K562 (cell line): ENCODE data around the gene CRYBB1. TPM values are rescaled to one million over a fixed set of nuclear protein-coding genes. Genes with fewer than 3 reads are reported as not detected.

Experiments
- CCNT2 ChIP-seq: IDR thresholded peaks from 2 replicates; pipeline ENCODE4 v1.6.1; 2011; ENCODE audit warnings: borderline replicate concordance, low read depth, mild to moderate bottlenecking, moderate library complexity, mixed read lengths, low read length; ENCODE audit not compliant: insufficient read length; ENCODE audit errors: extremely low read depth
- CHD1 ChIP-seq: fragments of 200-600 bp; sonication (generic); IDR thresholded peaks from one replicate; pipeline ENCODE4 v1.6.1; 2012; ENCODE audit warnings: mild to moderate bottlenecking, moderate library complexity, low read length, inconsistent platforms
- ELK1 ChIP-seq: sonication (generic); formaldehyde crosslinking; IDR thresholded peaks from 2 replicates; pipeline ENCODE4 v1.8.1; 2022; ENCODE audit warnings: missing genetic modification reagents
- ETV5 ChIP-seq: sonication (generic); formaldehyde crosslinking; IDR thresholded peaks from 2 replicates; pipeline ENCODE4 v1.4.0; 2020; ENCODE audit warnings: low read depth, mild to moderate bottlenecking, missing genetic modification reagents
- GMEB1 ChIP-seq: fragments of 250-450 bp; sonication (Bioruptor Pico); IDR thresholded peaks from 2 replicates; pipeline ENCODE4 v1.4.0; 2020; ENCODE audit warnings: mild to moderate bottlenecking
- HEY1 ChIP-seq: fragments of 250-450 bp; sonication (Bioruptor Pico); IDR thresholded peaks from 2 replicates; pipeline ENCODE4 v1.5.0; 2020; ENCODE audit warnings: mild to moderate bottlenecking, moderate library complexity, borderline replicate concordance
- JUNB ChIP-seq: fragments of 450-650 bp; formaldehyde crosslinking; conservative IDR thresholded peaks from 2 replicates; pipeline ENCODE4 v1.4.0; 2020; ENCODE audit warnings: mild to moderate bottlenecking
- MCM2 ChIP-seq: fragments of 450-650 bp; IDR thresholded peaks from 2 replicates; pipeline ENCODE4 v1.6.1; 2017; ENCODE audit warnings: low read depth, mild to moderate bottlenecking
- MECOM ChIP-seq: fragments of 250-450 bp; sonication (Bioruptor Pico); IDR thresholded peaks from 2 replicates; pipeline ENCODE4 v1.8.0; 2022; ENCODE audit warnings: inconsistent platforms
- PHF21A ChIP-seq: fragments of 450-650 bp; IDR thresholded peaks from 2 replicates; pipeline ENCODE4 v1.6.1; 2017; ENCODE audit warnings: low read depth, borderline replicate concordance
- RFX7 ChIP-seq: fragments of 250-450 bp; sonication (Bioruptor Pico); IDR thresholded peaks from 2 replicates; pipeline ENCODE4 v1.5.1; 2021; ENCODE audit warnings: mild to moderate bottlenecking
- TEAD4 ChIP-seq, 2 experiments: sonication (generic) in 1 of 2; formaldehyde crosslinking in 1 of 2; IDR thresholded peaks; 2 replicates each; pipeline versions ENCODE4 v1.6.1 to v1.8.0; 2012 to 2022; ENCODE audit warnings: borderline replicate concordance in 1 of 2, inconsistent platforms in 1 of 2, low read length in 1 of 2, mild to moderate bottlenecking in 1 of 2, missing genetic modification reagents in 1 of 2
- TFAM ChIP-seq: fragments of 250-450 bp; sonication (Bioruptor Pico); conservative IDR thresholded peaks from 2 replicates; pipeline ENCODE4 v1.5.0; 2021; ENCODE audit warnings: mild to moderate bottlenecking, moderate library complexity
- ZBTB11 ChIP-seq, 3 experiments: fragments of 200-800 bp in 1 of 3; fragments of 250-450 bp in 1 of 3; fragments of 450-650 bp in 1 of 3; sonication (Bioruptor Pico) in 1 of 3; sonication (Bioruptor generic) in 1 of 3; formaldehyde crosslinking in 1 of 3; IDR thresholded peaks; 2 replicates each; pipeline versions ENCODE4 v1.6.1 to v1.8.0; 2016 to 2022; ENCODE audit warnings: mild to moderate bottlenecking in 2 of 3, missing genetic modification characterization in 2 of 3, missing compliant biosample characterization in 1 of 3, moderate library complexity in 1 of 3
- ZNF445 ChIP-seq: fragments of 250-450 bp; sonication (Bioruptor Pico); IDR thresholded peaks from 2 replicates; pipeline ENCODE4 v1.4.0; 2020; ENCODE audit warnings: low read depth, mild to moderate bottlenecking, moderate library complexity
- ZNF586 ChIP-seq: fragments of 450-650 bp; formaldehyde crosslinking; conservative IDR thresholded peaks from 2 replicates; pipeline ENCODE4 v1.4.0; 2020; ENCODE audit warnings: mild to moderate bottlenecking, moderate library complexity
- ZNF76 ChIP-seq: fragments of 250-450 bp; sonication (Bioruptor Pico); IDR thresholded peaks from 2 replicates; pipeline ENCODE4 v1.4.0; 2020; ENCODE audit warnings: mild to moderate bottlenecking, moderate library complexity, borderline replicate concordance
- ZNF764 ChIP-seq: fragments of 250-450 bp; sonication (Bioruptor Pico); IDR thresholded peaks from 2 replicates; pipeline ENCODE4 v1.4.0; 2020; ENCODE audit warnings: low read depth, mild to moderate bottlenecking, moderate library complexity
- ZNF766 ChIP-seq: fragments of 200-800 bp; sonication (Bioruptor generic); conservative IDR thresholded peaks from 2 replicates; pipeline ENCODE4 v1.6.1; 2016; ENCODE audit warnings: missing genetic modification characterization, missing compliant biosample characterization
- polyA plus RNA-seq, 8 experiments: library from polyadenylated mRNA; depleted of rRNA in 4 of 8; stranded (reverse) in 5 of 8; unstranded in 3 of 8; fragments of >200 nt; fragmentation: Nextera tagmentation in 2 of 8; fragmentation: Illumina TruSeq in 1 of 8; extraction: Ambion mirVana in 2 of 8; extraction: Trizol in 1 of 8; gene quantifications; 2 replicates each; pipeline versions ENCODE4 v1.2.1 to v1.2.3, GENCODE V29; 2011 to 2014; ENCODE audit warnings: inconsistent platforms in 1 of 8, missing spikeins in 1 of 8
- total RNA-seq, 7 experiments: library from RNA; depleted of rRNA in 6 of 7; stranded (reverse); fragments of >200 nt in 6 of 7; fragmentation: Illumina TruSeq in 2 of 7; extraction: Trizol in 2 of 7; gene quantifications; 2 replicates each; pipeline versions ENCODE4 v1.2.1 to v1.2.3, GENCODE V29; 2011 to 2021; ENCODE audit warnings: low replicate concordance in 1 of 7
- TF ChIP-seq, protein P1 (sequence below): sonication (generic); formaldehyde crosslinking; IDR thresholded peaks from 2 replicates; pipeline ENCODE4 v1.5.0; 2020; ENCODE audit warnings: missing genetic modification reagents

The CRYBB1 gene
- total and polyA plus RNA-seq, 9 of the 15 experiments (the other 6 are each of a cell fraction or from before 2014, with no cell fraction given): 0.16 to 0.45 (median 0.33) TPM; not detected in 2

- no peak for TF ChIP-seq PHF21A
- TF ChIP-seq TEAD4 (IDR thresholded peaks at IDR 0.05; ENCODE audit: low read length): peak; percentile 93
- no peak for TF ChIP-seq TEAD4 (CRISPR knock-in tag; IDR thresholded peaks at IDR 0.05; ENCODE audit: borderline replicate concordance)
- no peak for TF ChIP-seq ZNF586
- TF ChIP-seq ZBTB11 (CRISPR knock-in tag; IDR thresholded peaks at IDR 0.05): peak in 1 of 3 experiments; percentile 60; a peak in 1 of 6 replicates
- no peak for TF ChIP-seq ELK1 (CRISPR knock-in tag)
- no peak for TF ChIP-seq RFX7 (CRISPR knock-in tag)
- TF ChIP-seq JUNB (CRISPR knock-in tag): no peak
- peak; percentile 84 for TF ChIP-seq ZNF766 (CRISPR knock-in tag)
- TF ChIP-seq, protein P1, sequence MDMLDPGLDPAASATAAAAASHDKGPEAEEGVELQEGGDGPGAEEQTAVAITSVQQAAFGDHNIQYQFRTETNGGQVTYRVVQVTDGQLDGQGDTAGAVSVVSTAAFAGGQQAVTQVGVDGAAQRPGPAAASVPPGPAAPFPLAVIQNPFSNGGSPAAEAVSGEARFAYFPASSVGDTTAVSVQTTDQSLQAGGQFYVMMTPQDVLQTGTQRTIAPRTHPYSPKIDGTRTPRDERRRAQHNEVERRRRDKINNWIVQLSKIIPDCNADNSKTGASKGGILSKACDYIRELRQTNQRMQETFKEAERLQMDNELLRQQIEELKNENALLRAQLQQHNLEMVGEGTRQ: no peak
- no peak for TF ChIP-seq HEY1 (CRISPR knock-in tag)
- TF ChIP-seq ZNF76 (CRISPR knock-in tag): no peak
- TF ChIP-seq ZNF764 (CRISPR knock-in tag): no peak
- no peak for TF ChIP-seq ZNF445 (CRISPR knock-in tag)
- 0 out of 2 replicates have a peak, but pooled peaks have one; percentile 22 for TF ChIP-seq MECOM (CRISPR knock-in tag)
- TF ChIP-seq MCM2: no peak
- TF ChIP-seq CCNT2: peak; percentile 71
- peak; percentile 90 for TF ChIP-seq ETV5 (CRISPR knock-in tag)
- TF ChIP-seq CHD1: no peak
- TF ChIP-seq TFAM (CRISPR knock-in tag): no peak
- no peak for TF ChIP-seq GMEB1 (CRISPR knock-in tag)
Measured at GRCh38 chr22:26632422-26633155, 14.8 kb upstream of the CRYBB1 start (continued).
